CD14-positive monocyte (primary cell): ENCODE results near the gene WNT7B. TPM values are rescaled to one million over a fixed set of nuclear protein-coding genes. Genes with fewer than 3 reads are reported as not detected.

Source experiments
- DNase-seq, 3 donors: peaks; one replicate each; pipeline ENCODE4 v3.0.0-alpha.2; 2011 to 2022
- H2AFZ ChIP-seq: 2 replicates; pipeline ENCODE4 v1.6.0; 2012; ENCODE audit warnings: mild to moderate bottlenecking, low read depth, low read length, inconsistent platforms; ENCODE audit not compliant: insufficient read depth, poor library complexity, severe bottlenecking
- H3K27ac ChIP-seq, 2 donors: 1 replicate in 1 of 2; 2 replicates in 1 of 2; pipeline ENCODE4 v1.5.1; 2012 to 2013; ENCODE audit warnings: low read length in 2 of 2, control low read depth in 1 of 2, inconsistent platforms in 1 of 2, low read depth in 1 of 2, mild to moderate bottlenecking in 1 of 2
- H3K27me3 ChIP-seq, 2 donors: one replicate each; pipeline versions ENCODE4 v1.6.0 to v1.6.1; 2011 to 2013; ENCODE audit warnings: low read length in 2 of 2; ENCODE audit not compliant: control insufficient read depth in 2 of 2, insufficient read depth in 2 of 2
- H3K36me3 ChIP-seq, 2 donors: replicated peaks in 1 of 2; 1 replicate in 1 of 2; 2 replicates in 1 of 2; pipeline versions ENCODE4 v1.5.1 to v1.6.1; 2012 to 2013; ENCODE audit warnings: low read length in 2 of 2, control low read depth in 1 of 2, inconsistent platforms in 1 of 2, mild to moderate bottlenecking in 1 of 2; ENCODE audit not compliant: insufficient read depth in 2 of 2, control insufficient read depth in 1 of 2
- H3K4me1 ChIP-seq, 2 donors: 1 replicate in 1 of 2; 2 replicates in 1 of 2; pipeline versions ENCODE4 v1.5.1 to v1.6.1; 2012 to 2013; ENCODE audit warnings: low read length in 2 of 2, control low read depth in 1 of 2, inconsistent platforms in 1 of 2, mild to moderate bottlenecking in 1 of 2, moderate library complexity in 1 of 2; ENCODE audit not compliant: insufficient read depth in 2 of 2, control insufficient read depth in 1 of 2
- H3K4me2 ChIP-seq: replicated peaks from 2 replicates; pipeline ENCODE3; 2012; ENCODE audit warnings: low read length, moderate library complexity, mild to moderate bottlenecking; ENCODE audit not compliant: poor library complexity, severe bottlenecking; ENCODE audit errors: extremely low read depth
- H3K4me3 ChIP-seq, 3 experiments: fragments of 200-600 bp in 1 of 3; sonication (generic) in 1 of 3; replicated peaks in 1 of 3; 1 replicate in 2 of 3; 2 replicates in 1 of 3; pipeline ENCODE4 v1.5.1; 2011 to 2013; ENCODE audit warnings: low read length in 3 of 3, mild to moderate bottlenecking in 3 of 3, control low read depth in 2 of 3, low read depth in 2 of 3, inconsistent platforms in 1 of 3, moderate library complexity in 1 of 3
- H3K79me2 ChIP-seq: 2 replicates; pipeline ENCODE4 v1.6.0; 2012; ENCODE audit warnings: mild to moderate bottlenecking, control low read depth, inconsistent platforms, low read length, moderate library complexity; ENCODE audit not compliant: insufficient read depth
- H3K9ac ChIP-seq: 2 replicates; pipeline ENCODE4 v1.6.0; 2017; ENCODE audit warnings: low read length, mild to moderate bottlenecking; ENCODE audit not compliant: insufficient read depth, poor library complexity, severe bottlenecking
- H3K9me3 ChIP-seq, 2 donors: replicated peaks in 1 of 2; 1 replicate in 1 of 2; 2 replicates in 1 of 2; pipeline versions ENCODE4 v1.5.1 to v1.6.1; 2012 to 2013; ENCODE audit warnings: low read length in 2 of 2, control low read depth in 1 of 2; ENCODE audit not compliant: control insufficient read depth in 1 of 2, insufficient read depth in 1 of 2
- H4K20me1 ChIP-seq: 2 replicates; pipeline ENCODE4 v1.6.0; 2012; ENCODE audit warnings: mild to moderate bottlenecking, low read length, control low read depth, moderate library complexity; ENCODE audit not compliant: insufficient read depth
- H3K27ac Mint-ChIP-seq, 7 donors: one replicate each; pipeline ENCODE4 v1.8.0; 2020; ENCODE audit warnings: mild to moderate bottlenecking in 7 of 7, mixed read lengths in 7 of 7, moderate library complexity in 6 of 7, inconsistent platforms in 2 of 7
- H3K27me3 Mint-ChIP-seq, 3 donors: one replicate each; pipeline ENCODE4 v1.8.0; 2021 to 2022; ENCODE audit warnings: low read depth in 3 of 3, mild to moderate bottlenecking in 3 of 3, mixed read lengths in 3 of 3, moderate library complexity in 3 of 3, inconsistent platforms in 1 of 3
- H3K36me3 Mint-ChIP-seq, 2 donors: one replicate each; pipeline ENCODE4 v1.8.0; 2020; ENCODE audit warnings: mixed read lengths in 2 of 2, inconsistent platforms in 1 of 2, mild to moderate bottlenecking in 1 of 2
- H3K4me1 Mint-ChIP-seq: one replicate; pipeline ENCODE4 v1.8.0; 2020; ENCODE audit warnings: mild to moderate bottlenecking, mixed read lengths
- H3K4me3 Mint-ChIP-seq, 2 donors: one replicate each; pipeline ENCODE4 v1.8.0; 2020; ENCODE audit warnings: mild to moderate bottlenecking in 2 of 2, mixed read lengths in 2 of 2, moderate library complexity in 1 of 2
- H3K9me3 Mint-ChIP-seq, 7 donors: one replicate each; pipeline ENCODE4 v1.8.0; 2020 to 2022; ENCODE audit warnings: mixed read lengths in 7 of 7, mild to moderate bottlenecking in 6 of 7, moderate library complexity in 6 of 7, inconsistent platforms in 2 of 7
- CTCF ChIP-seq: fragments of 200-600 bp; IDR thresholded peaks from one replicate; pipeline ENCODE4 v1.8.0; 2022; ENCODE audit warnings: antibody characterized with exemption, mild to moderate bottlenecking
- WGBS: methylation state at CpG from one replicate; pipeline ENCODE4 v1.1.5; 2013; ENCODE audit warnings: missing lambda C conversion rate; ENCODE audit not compliant: insufficient coverage; 5-methylcytosine and 5-hydroxymethylcytosine counted together
- intact Hi-C, 2 donors: fragments of 100-400 bp; cut with micrococcal nuclease; formaldehyde crosslinking; loops; one replicate each; pipeline versions ENCODE4 v1.15.0 to v1.15.1; 2023
- polyA plus RNA-seq, 3 donors: library from polyadenylated mRNA; depleted of rRNA in 1 of 3; unstranded in 2 of 3; stranded (reverse) in 1 of 3; fragments of 300-500 nt in 2 of 3; fragments of >200 nt in 1 of 3; fragmentation: Illumina TruSeq in 2 of 3; gene quantifications; 1 replicate in 2 of 3; 2 replicates in 1 of 3; pipeline ENCODE4 v1.2.3, GENCODE V29; 2012 to 2021

Gene WNT7B
- polyA plus RNA-seq, 3 donors: not detected

DNA sequence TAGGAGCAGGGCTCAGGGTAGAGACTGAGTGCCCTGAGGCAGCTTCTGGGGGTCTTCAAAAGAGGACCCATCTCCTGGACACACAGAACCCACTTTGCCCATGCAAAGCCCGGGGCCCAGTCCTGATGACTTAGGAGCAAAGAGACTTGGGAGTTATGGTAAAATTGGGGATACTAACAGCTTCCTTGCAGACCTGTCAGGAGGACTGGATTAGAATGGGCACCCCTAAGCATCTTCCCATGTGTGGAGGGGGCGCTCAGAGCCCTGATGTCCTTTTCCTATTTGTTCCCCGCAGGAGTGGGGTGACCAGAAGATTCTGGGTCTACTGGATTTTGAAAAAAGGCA is 100.0 kb downstream of the WNT7B start:
- Mint-ChIP-seq H3K27me3 (peaks cover 57 to 83% (median 76%) of the 10 kb centered on the region in 3 donors), H3K4me3 (peak overlapping the region in 1 of 2 donors; percentile 11)
- H3K27ac ChIP-seq: no peak overlapping the region

DNA sequence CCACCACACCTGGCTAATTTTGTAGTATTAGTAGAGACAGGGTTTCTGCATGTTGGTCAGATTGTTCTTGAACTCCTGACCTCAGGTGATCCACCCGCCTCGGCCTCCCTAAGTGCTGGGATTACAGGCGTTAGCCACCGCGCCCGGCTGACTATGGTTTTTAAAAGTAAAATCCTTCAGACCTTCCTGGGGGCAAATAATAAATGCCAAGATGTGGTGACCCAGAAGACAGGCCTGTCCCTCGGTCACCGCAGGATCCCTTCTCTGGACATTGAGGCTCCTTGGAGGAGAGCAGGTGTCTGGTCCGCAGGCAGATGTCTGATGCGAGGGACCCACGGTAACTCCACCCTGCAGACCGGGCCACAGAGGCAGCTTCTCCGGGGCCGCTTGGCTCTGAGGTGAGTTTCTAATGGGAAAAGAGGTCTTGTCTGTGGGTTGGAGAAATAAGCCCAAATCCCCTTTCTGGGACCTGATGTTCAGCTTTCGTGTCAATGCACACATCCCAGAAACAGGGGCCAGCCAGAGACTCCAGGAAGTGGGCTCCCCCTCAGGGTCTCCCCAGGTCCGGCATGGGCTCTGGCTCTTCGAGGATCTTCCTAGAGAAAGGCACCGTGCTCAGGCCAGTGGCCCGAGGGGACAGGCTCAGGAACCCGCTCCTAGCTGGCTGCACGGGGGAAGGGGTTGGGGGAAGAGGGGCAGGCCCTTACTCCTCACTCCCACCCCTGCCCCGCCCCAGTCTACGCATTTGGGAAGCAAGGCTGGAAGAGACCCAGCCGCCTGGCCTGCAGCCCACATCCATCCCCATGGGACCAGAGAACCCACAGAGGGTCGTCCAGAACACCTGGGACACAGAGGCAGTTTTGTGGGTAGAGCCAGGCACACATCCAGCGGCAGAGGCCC is 100.6 kb downstream of the WNT7B start:
- Histone ChIP-seq H3K9ac (no peak overlapping the region), H3K27me3 (peaks cover 11 to 63% of the 10 kb centered on the region in 2 donors), H2AFZ (no peak overlapping the region), H3K4me3 (no peak overlapping the region), H3K4me2 (no peak overlapping the region), H3K9me3 (peaks cover 4 to 16% of the 10 kb centered on the region in 2 donors), H4K20me1 (no peaks in the 10 kb centered on the region), H3K36me3 (no peaks in the 10 kb centered on the region), H3K79me2 (no peaks in the 10 kb centered on the region), H3K27ac (no peak overlapping the region), H3K4me1 (no peaks in the 10 kb centered on the region)
- TF ChIP-seq CTCF: no peak
- 94% methylated on average over 13 of the region's 26 CpGs for WGBS
- peaks cover 5 to 26% (median 13%) of the 10 kb centered on the region in 7 donors for H3K9me3 Mint-ChIP-seq
- no peak overlapping the region for H3K4me3 Mint-ChIP-seq
- H3K27ac Mint-ChIP-seq: no peak overlapping the region
- H3K36me3 Mint-ChIP-seq: no peaks in the 10 kb centered on the region
- intact Hi-C loops: loop anchor here in 1 of 2 donors (10.0 kb wide), 1 partner anchor 302 kb away; no protein-coding TSS in a partner anchor
- DNase-seq: no peak
- peaks cover 55 to 77% (median 69%) of the 10 kb centered on the region in 3 donors for H3K27me3 Mint-ChIP-seq
- H3K4me1 Mint-ChIP-seq: peaks cover 5% of the 10 kb centered on the region

More for the DNA sequence above, 100.0 kb downstream of the WNT7B start:
- Histone ChIP-seq H3K4me1 (no peaks in the 10 kb centered on the region), H3K9ac (no peak overlapping the region), H4K20me1 (no peaks in the 10 kb centered on the region), H2AFZ (no peak overlapping the region), H3K36me3 (no peaks in the 10 kb centered on the region), H3K27me3 (peaks cover 11 to 69% of the 10 kb centered on the region in 2 donors), H3K4me3 (no peak overlapping the region), H3K9me3 (peaks cover 4 to 16% of the 10 kb centered on the region in 2 donors), H3K4me2 (no peak overlapping the region), H3K79me2 (no peaks in the 10 kb centered on the region)
- no peak for TF ChIP-seq CTCF
- Mint-ChIP-seq H3K36me3 (no peaks in the 10 kb centered on the region), H3K4me1 (no peaks in the 10 kb centered on the region), H3K9me3 (peaks cover 5 to 25% (median 13%) of the 10 kb centered on the region in 7 donors), H3K27ac (no peak overlapping the region)
- 90% methylated on average over 2 of the region's 3 CpGs for WGBS
- intact Hi-C loops: loop anchor here in 1 of 2 donors (10.0 kb wide), 1 partner anchor 302 kb away; no protein-coding TSS in a partner anchor
- DNase-seq: no peak
